HuH-7.5 (cell line): ENCODE measurements around the gene PPIP5K2.
"Not testable (repeated sequence)": the region's sequence is repeated elsewhere in the genome, so short reads cannot be mapped to it uniquely, and the experiment has no call there.

ENCODE experiments used
- DNase-seq: peaks from one replicate; pipeline ENCODE4 v3.0.0; 2011; ENCODE audit warnings: low spot score

Gene PPIP5K2

GRCh38 chr5:103122242-103122641 is 2.1 kb downstream of the PPIP5K2 start:
- DNase-seq = no peak

DNA sequence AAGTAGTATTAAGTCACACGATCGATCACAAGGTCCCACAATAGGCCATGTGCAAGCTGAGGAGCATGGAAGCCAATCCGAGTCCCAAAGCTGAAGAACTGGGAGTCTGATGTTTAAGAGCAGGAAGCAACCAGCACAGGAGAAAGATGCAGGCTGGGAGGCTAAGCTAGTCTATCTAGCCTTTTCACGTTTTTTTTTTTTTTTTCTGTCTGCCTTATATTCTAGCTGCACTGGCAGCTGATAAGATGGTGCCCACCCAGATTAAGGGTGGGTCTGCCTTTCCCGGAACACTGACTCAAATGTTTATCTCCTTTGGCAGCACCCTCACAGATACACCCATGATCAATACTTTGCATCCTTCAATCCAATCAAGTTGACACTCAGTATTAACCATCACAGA is 6.5 kb downstream of the PPIP5K2 start:
- no peak for DNase-seq

DNA sequence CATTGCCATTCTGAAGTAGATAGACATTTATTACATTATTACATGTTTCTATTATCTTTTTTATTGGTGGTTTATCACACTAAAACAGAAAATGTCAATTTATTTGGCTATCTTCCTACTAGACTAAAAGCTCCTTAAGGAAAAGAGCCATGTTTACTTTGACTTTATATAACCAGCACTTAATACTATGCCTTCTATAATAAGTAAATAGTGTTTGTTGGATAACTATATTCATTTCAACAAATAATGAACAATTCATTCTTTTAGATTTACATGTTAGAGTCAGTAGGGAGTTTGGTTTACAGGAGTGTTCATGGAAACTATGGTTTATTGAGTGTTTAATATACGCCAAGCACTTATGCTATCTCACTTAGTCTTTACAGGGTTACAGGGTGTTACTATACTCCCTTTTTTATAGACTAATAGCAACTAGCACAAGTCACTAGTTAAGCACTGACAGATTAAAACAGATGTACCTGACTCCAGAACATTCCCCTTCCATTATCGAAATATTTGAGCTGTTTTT is 7.3 kb downstream of the PPIP5K2 start:
- DNase-seq = no peak

- no peak for DNase-seq
These were observed 8.1 kb downstream of the PPIP5K2 start for GRCh38 chr5:103128202-103128601.

- no peak for DNase-seq
These were observed 12.6 kb downstream of the PPIP5K2 start for GRCh38 chr5:103132684-103133083.

DNA sequence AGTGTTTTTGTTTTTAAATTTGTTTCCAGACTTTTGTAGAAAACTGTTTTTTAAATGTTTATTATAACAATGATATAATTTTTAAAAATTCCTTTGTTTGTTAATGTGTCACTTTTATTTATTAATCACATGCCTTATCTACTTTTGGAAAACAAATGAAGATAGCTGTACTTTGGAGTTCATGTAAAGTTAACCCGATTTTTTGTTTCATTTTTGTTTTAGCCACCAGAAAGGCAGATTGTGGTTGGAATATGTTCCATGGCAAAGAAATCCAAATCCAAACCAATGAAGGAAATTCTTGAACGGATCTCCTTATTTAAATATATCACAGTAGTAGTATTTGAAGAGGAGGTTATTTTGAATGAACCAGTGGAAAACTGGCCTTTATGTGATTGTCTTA is 13.1 kb downstream of the PPIP5K2 start:
- DNase-seq = no peak

DNA sequence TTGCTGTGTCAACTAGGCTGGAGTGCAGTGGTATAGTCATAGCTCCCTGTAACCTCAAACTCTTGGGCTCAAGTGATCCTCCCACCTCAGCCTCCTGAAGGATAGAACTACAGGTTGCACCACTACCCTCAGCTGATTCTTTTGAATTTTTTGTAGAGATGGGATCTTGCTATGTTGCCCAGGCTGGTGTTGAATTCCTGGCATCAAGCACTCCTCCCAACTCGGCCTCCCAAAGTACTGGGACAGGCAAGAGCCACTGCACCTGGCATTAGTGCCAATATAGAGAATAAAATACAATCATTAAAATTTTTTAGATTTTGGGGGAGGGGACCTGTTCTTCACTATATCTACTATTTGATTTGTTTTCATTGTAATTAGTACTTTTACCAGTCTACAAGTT is 15.4 kb downstream of the PPIP5K2 start:
- no peak for DNase-seq

DNA sequence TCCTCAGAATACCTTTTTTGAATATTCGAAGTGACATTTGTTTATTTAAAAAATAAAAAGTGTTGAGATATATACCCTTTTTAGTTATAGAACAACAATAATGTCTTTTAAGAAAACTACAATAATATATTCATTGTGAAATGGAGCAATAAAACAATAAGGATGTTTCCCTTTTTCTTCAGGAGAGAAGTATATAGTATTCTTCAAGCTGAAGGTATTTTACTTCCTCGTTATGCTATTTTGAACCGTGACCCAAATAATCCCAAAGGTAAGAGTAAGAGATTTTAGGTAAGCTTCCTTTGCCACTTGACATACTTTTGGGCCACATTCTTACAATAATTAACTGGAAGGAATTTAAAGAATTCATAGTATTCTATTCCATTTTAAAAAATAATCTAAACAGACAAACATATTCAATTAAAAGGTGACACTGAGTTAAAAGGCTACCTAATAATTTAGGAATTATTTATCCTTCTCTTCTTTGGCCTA is 18.1 kb downstream of the PPIP5K2 start:
- no peak for DNase-seq

DNA sequence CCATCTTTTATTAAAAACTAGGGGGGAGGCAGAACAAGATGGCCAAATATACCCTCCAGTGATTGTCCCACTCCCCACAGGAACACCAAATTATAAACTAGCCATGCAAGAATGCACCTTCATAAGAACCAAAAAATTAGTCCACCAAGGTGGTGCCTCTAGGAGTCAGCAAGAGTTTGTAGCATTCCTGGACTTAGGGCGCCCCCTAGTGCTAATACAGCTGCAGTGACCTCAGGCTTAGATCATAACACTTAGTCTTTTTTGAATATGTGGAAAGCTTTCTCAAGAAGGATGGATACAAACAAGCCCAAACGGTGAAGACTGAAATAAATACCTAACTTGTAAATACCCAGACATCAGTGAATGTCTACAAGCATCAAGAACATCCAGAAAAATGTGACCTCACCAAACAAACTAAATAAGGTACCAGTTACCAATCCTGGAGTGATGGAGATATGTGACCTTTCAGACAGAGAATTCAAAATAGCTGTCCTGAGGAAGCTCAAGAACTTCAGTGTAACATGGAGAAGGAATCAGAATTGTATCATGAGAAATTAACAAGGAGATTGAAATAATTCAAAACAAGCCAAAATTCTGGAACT is 19.3 kb downstream of the PPIP5K2 start:
- DNase-seq = peak; percentile 69

DNA sequence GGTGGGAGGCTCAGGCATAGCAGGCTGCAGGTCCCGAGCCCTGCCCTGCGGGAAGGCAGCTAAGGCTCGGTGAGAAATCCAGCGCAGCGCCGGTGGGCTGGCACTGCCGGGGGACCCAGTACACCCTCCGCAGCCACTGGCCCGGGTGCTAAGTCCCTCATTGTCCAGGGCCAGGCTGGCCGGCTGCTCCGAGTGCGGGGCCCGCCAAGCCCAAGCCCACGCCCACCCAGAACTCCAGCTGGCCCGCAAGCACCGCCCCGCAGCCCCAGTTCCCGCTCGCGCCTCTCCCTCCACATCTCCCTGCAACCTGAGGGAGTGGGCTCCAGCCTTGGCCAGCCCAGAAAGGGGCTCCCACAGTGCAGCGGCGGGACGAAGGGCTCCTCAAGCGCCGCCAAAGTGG is 22.0 kb downstream of the PPIP5K2 start:
- DNase-seq = not testable (repeated sequence)

DNA sequence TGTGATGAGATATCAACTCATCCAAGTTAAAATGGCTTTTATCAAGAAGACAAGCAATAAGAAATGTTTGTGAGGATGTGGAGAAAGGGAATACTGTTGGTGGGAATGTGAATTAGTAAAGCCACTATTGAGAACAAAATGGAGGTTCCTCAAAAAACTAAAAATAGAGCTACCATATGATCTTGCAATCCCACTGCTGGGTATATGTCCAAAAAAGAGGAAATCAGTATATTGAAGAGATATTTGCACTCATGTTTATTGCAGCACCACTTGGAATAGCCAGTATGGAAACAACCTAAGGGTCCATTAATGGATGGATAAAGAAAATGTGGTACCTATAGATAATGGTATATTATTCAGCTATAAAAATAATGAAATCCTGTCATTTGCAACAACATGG is 25.1 kb downstream of the PPIP5K2 start:
- no peak for DNase-seq

GRCh38 chr5:103148213-103148612 is 28.1 kb downstream of the PPIP5K2 start:
- no peak for DNase-seq

GRCh38 chr5:103151156-103151555 is 31.1 kb downstream of the PPIP5K2 start:
- no peak for DNase-seq

- DNase-seq = no peak
These were observed 46.6 kb downstream of the PPIP5K2 start for GRCh38 chr5:103166706-103167105.

GRCh38 chr5:103174147-103174546 is 54.0 kb downstream of the PPIP5K2 start:
- no peak for DNase-seq

GRCh38 chr5:103177543-103177942 is 57.4 kb downstream of the PPIP5K2 start:
- no peak for DNase-seq

- no peak for DNase-seq
These were observed 58.1 kb downstream of the PPIP5K2 start for GRCh38 chr5:103178167-103178566.

GRCh38 chr5:103186152-103186551 is 66.1 kb downstream of the PPIP5K2 start:
- DNase-seq = no peak

DNA sequence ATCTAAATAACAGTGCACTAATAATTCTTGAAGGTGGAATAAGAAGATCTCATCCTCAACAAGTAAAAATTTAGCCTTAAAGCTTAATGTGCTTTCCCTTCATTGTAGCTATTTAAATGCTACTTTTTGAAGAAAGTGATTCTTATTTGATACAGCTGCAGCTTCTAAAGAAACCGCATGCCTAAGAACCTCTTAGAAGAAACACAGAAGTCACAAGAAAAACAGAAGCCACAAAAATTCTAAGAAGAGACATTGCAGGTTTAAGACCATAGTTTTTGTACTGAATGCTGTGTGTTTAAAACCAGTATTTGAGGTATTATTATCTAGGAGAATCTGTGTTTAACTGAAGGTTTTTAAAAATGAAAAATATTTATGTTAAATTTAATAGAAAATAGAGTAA is 68.3 kb downstream of the PPIP5K2 start:
- DNase-seq = no peak

GRCh38 chr5:103203226-103203625 is 83.1 kb downstream of the PPIP5K2 start:
- DNase-seq = no peak

GRCh38 chr5:103204990-103205389 is 84.9 kb downstream of the PPIP5K2 start:
- not testable (repeated sequence) for DNase-seq

- no peak for DNase-seq
These were observed 86.0 kb downstream of the PPIP5K2 start for GRCh38 chr5:103205991-103206700.

DNA sequence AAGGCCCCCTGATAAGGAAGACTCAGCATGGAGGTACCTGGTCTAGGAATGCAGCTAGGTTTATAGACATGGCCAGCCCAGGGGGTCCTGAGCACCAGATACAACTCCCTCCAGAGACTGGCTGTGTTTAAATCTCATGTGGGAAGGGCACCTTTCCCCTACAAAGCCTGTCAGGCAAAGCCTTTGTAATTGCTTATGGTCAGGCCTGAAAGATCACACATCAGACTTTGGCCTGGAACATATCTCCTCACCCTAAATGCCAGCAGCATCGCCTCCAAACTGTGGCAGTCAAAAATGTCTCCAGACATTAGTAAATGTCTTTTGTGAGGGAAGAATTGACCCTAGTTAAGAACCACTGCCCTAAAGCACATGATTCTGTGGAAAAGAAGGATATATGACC is 86.9 kb downstream of the PPIP5K2 start:
- no peak for DNase-seq

- DNase-seq = no peak
These were observed 87.6 kb downstream of the PPIP5K2 start for GRCh38 chr5:103207653-103208052.
